ENCODE data around the gene FBF1.

DNA sequence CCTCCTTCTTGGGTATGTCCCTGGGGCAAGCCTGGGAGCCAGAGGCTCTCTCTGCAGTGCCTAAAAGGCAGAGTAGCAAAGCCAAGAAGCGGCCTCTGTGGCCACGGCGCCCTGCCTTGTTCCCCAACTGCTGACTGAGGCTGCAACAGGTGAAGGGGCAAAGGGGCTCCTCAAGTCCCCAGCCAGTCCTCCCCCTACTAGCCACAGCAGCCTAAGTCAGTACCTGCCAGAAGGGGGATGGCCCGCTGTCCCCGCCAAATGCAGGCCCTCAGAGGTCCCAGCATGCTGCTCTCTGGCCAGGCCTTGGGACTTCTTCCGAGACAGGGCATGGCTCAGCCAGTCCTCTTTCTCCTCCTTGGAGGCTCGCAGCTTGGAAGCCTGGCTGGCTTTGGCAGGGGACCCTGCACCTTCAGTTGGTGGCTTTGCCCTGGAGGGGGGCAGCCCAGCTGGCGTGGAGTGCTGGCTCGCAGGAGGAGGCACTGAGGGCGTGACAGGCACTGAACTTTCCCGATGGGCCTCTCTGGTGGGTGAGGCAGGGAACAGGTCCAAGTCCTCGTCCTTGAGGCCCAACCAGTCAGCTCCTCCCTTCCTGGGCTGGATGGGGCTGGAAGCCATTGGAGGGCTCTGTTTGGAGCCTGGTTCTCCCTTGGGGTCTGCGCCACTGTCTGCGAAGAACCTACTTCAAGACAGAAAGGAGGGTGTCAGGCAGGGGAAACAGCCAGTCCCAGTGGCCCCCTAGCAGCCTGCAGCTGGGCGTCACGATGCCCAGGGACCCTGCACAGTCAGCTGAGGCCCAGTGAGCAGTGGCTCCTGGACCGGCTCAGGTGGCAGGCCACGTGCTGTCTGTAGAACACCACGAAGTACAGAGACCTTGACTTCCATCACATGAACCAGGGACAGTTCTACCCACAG is 17.6 kb downstream of the FBF1 start:
- TF ChIP-seq, protein P1, sequence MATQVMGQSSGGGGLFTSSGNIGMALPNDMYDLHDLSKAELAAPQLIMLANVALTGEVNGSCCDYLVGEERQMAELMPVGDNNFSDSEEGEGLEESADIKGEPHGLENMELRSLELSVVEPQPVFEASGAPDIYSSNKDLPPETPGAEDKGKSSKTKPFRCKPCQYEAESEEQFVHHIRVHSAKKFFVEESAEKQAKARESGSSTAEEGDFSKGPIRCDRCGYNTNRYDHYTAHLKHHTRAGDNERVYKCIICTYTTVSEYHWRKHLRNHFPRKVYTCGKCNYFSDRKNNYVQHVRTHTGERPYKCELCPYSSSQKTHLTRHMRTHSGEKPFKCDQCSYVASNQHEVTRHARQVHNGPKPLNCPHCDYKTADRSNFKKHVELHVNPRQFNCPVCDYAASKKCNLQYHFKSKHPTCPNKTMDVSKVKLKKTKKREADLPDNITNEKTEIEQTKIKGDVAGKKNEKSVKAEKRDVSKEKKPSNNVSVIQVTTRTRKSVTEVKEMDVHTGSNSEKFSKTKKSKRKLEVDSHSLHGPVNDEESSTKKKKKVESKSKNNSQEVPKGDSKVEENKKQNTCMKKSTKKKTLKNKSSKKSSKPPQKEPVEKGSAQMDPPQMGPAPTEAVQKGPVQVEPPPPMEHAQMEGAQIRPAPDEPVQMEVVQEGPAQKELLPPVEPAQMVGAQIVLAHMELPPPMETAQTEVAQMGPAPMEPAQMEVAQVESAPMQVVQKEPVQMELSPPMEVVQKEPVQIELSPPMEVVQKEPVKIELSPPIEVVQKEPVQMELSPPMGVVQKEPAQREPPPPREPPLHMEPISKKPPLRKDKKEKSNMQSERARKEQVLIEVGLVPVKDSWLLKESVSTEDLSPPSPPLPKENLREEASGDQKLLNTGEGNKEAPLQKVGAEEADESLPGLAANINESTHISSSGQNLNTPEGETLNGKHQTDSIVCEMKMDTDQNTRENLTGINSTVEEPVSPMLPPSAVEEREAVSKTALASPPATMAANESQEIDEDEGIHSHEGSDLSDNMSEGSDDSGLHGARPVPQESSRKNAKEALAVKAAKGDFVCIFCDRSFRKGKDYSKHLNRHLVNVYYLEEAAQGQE (IDR thresholded peaks at IDR 0.05; ENCODE audit: insufficient read depth in 1 of 2, low read depth in 2 of 2, low read length in 2 of 2): no peak
- TF ChIP-seq POLR2AphosphoS5 (IDR thresholded peaks at IDR 0.05; ENCODE audit: low read depth, low read length): no peak
- TF ChIP-seq TAF1 (IDR thresholded peaks at IDR 0.05; ENCODE audit: borderline replicate concordance, insufficient read depth, low read length): no peak
- no peak for TF ChIP-seq SIN3A (IDR thresholded peaks at IDR 0.05; ENCODE audit: borderline replicate concordance, insufficient read depth, low read length)
- TF ChIP-seq FOXP2 (optimal IDR thresholded peaks at IDR 0.05; ENCODE audit: borderline replicate concordance, extremely low read depth, extremely low read length, insufficient read depth): no peak

All from PFSK-1 (cell line).